NCI-H2107 treated with DMSO at 0.1 percent for 48 hours (cell line): ENCODE measurements around the gene FBXL14.
"Not testable (repeated sequence)": the region's sequence is repeated elsewhere in the genome, so short reads cannot be mapped to it uniquely, and the experiment has no call there.

Experiments
- DNase-seq: peaks from one replicate; lab custom pipeline; 2025; ENCODE audit not compliant: unreplicated experiment; lab: John Stamatoyannopoulos, UW

Gene FBXL14

DNA sequence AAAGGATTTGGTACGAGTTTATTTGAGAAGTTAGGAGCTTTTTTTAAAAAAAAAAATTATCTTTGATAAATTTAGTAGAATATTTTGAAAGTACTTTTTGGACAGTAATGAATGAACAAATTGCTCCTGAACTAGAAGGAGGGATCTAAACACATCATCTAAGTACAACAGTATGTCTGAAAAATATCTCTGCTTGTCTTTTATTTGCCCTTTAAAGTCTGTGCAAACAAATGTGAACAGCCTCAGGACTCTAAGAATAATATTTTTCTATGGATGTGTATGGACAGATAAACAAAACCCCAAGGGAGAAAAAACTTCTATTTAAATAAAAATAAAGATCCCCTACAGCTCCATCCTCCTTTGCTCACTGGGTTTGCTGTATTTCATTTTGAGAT, 19.5 kb downstream of the FBXL14 start:
- no peak for DNase-seq

DNA sequence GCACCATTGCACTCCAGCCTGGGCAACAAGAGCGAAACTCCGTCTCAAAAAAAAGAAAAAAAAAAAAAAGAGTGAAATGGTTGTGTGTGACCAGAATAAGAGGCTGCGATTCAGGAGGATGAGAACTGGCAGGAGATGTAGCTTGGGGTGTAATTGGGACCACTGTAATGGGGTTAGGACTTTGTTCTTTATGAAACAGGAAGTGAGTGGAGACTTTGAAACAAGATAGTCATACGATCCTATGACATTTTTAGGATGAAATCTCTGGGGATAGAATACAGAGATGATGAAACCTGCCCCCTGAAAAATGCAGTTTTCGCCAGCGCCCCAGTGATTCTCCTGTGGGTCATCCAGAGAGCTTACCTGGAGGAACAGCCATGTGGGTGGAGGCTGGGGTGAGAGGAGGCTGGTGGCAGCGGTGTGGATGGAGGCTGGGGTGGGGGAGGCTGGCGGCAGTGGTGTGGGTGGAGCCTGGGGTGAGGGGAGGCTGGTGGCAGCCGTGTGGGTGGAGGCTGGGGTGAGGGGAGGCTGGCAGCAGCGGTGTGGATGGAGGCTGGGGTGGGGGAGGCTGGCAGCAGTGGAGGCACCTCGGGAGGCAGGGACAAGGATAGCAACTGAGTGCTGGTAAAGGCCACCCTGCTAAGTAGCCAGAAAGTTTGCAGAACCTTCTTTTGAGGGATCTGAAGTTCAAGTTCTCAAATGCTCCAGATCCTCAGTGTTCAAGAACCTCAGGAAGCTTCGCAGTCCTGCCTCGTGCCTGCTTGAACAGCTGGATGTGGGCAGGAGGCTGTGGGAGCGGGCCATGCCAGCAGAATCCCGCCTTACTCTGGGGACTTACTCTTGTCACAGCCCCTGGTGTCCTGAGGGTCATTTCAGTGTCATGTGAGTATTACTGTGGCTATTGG, 20.2 kb downstream of the FBXL14 start:
- no peak for DNase-seq

DNA sequence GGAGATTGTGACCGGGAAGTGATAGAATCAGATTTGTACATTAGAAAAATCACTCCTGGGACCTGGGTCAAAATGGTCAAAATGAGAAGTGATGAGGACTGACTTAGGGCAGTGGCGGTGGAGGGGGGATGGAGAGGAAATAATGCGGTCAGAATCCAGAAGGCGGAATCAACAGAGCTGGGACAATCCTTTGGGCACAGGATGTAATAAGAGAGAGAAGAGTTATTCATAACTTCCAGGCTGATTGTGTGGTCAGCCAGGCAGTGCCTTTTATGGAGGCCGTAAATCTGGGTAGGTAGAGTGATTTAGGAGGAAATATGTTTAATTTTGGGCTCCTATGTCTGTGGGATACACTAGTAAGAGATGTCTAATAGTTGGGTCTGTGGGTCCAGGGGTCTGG, 21.6 kb downstream of the FBXL14 start:
- no peak for DNase-seq

DNA sequence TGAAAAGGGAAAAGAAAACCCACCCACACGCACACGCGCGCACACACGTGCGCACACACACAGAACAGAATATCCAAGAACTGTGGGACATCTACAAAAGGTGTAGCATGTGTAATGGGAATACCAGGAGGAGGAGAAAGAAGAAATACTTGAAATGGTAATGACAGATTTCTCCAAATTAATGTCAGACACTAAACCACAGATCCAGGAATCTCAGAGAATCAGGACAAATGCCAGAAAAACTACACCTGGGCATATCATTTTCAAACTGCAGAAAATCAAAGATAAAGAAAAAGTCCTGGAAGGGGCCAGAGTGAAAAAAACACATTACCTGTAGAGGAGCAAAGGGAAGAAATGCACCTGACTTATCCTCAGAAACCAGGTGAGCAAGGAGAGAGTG, 26.5 kb downstream of the FBXL14 start:
- no peak for DNase-seq

DNA sequence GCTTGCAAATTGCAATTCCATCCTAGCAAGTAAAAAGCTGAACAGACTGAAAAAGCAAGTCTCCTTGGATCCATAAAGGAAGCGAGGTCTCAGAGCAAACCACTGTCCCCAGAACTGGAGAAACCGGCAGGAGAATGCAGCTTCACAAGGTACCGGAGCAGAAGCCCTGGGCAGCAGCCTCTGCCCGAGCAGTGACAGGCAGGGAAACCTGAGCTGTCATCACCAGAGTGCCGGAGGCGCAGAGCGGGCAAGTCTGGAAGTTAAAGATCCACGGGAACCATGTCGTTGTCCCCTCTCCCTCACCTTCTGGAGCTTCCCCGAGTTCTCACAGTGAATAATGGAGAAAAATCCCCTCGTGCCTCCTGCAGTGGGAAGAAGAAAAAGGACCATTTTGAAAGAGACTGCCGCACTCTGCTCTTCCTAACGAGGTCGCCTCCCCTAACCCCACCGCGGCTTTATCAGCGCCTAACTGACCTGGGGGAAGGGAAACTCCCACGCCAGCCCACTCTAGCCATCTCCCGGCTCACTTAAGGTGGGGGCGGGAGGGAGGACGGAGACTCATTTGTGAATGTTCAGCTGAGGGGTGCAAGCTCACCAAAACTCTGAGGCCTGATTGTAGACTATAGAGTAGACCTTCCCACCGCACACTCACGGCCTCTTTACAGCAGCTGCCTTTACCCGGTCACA, 27.8 kb downstream of the FBXL14 start:
- no peak for DNase-seq

DNA sequence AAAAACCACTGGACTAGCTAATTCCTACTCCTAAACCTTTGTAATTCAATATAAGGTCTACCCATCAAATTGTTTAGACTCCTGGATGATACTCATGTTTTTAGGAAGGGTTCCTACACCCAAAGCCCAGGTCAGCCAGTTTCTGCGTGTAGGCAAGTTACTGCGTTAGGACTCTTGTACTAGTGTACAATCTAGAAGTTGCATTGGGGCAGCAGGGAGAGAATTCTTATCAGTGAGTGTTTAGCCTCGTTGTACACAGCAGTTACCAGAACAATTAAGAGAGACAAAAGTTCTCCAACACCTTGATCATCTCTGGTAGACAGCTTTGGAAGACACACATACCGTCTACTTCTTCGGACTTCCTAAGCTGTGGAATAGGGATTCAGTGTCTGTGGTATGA, 29.2 kb downstream of the FBXL14 start:
- no peak for DNase-seq

DNA sequence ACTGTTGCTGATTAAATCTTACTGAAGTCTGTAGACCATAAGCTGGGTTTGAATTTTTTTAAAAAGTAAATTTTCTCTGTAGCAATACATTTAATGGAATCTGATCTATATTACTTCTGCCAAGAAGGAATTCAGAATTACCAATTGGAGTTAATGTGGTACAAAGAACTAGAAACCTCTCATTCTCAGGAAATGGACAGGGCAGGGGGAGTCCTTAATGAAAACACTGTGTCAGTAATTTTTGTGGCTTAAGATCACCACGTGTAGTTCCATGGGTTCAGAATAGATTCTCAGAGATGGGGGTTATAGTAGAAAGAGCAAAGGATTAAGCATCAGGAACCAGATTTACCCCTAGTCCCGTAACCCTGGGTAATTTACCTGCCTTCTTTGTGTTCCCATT, 30.3 kb downstream of the FBXL14 start:
- DNase-seq: no peak

DNA sequence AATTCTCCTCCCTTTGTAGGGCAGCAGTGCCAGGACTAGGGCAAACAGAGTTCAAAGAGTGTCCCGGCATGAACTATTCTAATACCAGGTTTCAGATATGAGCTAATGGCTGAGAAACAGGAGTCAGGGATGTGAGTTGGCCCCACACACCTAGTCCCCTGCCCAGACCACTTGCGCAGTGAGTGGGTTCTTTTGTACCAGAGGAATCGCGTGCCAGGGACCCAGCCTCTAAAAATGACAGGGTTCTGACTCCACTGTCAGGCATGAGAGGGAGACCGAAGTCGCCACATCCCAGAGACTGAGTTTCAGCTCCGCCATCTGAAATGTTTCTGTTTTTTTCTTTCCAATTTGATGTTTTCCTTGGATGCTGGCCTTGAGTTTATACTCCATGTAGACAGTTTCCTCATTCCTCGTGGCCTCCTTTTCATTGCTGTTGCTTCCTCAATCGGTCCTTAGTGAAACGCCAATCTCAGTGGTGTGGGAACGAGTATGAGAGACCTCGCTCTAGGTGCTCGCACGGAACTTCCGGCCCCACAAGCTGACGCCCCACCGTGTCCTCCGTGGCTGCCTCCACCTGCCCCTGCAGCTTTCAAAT, 31.5 kb downstream of the FBXL14 start:
- DNase-seq: no peak

DNA sequence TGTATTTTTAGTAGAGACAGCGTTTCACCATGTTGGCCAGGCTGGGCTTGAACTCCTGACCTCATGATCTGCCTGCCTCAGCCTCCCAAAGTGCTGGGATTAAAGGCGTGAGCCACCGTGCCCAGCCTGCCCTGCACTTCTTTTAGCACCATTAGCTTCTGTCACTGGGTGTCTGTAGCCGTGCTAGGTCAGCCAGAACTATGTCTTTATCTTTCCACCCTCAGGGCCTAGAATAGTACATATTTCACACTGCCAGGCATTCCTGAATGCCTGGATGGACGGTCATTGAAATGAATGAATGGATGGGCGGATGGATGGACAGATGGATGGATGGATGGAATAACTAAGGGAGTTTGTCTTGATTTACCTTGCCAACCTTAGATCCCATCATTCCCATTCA, 33.7 kb downstream of the FBXL14 start:
- no peak for DNase-seq

DNA sequence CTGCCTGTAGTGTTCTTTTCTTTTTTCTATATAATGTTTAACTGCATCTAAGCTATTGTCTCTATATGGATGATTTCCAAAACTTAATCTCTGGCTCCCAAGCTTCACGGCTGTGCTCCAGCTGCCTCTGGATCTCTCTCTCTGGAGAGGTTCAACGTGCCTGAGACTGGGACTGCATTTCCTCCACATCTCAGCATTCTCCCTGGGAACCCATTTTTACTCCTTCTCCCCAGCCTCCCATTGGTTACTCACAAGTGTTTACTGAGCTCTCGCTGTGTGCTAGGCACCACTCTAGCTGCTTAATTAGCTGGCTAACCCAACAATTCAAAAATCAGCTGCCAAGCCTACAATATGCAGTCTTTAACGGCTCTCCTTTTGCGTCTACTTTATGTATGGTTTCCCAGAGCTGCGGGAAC, 34.7 kb downstream of the FBXL14 start:
- DNase-seq: peak; percentile 87

DNA sequence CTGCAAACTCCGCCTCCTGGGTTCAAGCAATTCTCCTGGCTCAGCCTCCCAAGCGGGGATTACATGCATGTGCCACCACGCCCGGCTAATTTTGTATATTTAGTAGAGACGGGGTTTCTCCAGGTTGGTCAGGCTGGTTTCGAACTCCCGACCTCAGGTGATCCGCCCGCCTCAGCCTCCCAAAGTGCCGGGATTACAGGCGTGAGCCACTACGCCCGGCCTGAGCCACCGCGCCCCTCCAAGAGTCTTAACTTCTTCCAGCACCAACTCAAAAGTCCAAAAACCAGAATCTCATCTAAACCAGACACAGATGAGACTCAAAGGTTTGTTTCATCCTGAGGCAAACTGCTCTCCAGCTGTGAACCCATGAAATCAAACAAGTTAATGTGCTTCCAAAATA, 36.3 kb downstream of the FBXL14 start:
- DNase-seq: not testable (repeated sequence)

DNA sequence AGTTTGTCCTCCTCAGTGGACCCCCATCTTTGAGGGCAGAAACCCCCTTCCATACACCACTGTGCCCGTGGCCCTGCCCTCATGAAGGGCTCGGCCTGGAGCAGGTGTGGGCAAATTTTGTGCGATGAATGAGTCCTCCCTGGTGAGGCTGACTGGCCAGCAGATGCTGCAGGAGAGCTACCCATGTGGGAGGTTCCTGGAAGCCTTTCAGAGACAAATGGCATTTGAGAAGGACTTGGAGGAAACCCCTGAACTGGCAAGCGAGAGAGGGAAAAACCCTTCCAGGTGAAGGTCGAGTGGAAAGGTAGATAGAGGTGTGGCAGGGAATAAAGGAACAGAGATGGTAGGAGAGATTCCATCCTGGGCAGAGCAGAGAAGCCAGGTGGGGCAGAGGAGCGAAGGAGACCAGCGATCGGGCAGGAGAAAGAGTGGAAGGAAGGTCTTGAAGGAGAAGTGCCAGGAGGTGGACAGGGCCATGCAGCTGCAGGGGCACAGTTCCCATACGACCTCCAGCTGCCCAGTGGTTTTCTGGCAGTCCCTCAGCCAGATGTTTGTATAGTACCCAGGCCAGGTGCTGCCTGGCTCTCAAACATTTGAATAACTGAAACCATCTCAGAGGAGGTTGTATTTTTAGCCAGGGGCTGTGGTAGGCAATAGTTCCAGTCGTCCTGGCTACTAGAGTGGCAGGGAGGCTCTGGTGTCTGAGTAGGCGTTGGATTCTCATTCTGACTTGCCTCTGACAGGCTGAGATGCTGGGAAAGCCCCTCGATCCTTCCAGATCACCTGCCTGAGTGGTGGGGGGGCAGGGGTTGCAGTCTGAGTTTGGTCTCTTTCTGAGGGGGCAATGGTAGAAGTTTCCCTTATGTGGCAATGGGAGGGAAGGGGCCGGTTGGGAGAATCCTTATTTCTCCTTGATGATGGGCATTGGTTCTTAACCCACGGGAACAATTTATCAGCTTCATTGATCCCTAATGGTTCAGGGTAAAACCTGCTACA, 40.1 kb downstream of the FBXL14 start:
- no peak for DNase-seq

DNA sequence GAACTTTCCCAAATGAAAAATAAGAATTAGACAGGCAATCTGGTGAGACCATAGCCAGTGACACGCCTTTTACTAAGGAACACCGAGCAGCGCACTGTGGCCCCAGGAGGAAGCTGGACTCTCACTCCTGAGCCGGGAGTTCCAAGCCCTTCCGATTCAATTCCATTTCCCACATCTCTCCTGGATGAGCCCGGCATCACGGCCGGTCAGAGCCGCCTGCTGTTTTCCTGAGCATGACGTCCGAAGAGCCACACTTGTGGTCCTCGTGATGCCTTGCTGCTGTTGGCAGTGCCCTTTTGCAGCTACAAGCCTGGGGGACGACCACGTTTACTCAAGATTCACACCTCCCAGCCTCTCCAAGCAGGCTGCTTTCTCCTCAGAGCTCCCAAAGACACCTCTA, 40.8 kb downstream of the FBXL14 start:
- DNase-seq: no peak

DNA sequence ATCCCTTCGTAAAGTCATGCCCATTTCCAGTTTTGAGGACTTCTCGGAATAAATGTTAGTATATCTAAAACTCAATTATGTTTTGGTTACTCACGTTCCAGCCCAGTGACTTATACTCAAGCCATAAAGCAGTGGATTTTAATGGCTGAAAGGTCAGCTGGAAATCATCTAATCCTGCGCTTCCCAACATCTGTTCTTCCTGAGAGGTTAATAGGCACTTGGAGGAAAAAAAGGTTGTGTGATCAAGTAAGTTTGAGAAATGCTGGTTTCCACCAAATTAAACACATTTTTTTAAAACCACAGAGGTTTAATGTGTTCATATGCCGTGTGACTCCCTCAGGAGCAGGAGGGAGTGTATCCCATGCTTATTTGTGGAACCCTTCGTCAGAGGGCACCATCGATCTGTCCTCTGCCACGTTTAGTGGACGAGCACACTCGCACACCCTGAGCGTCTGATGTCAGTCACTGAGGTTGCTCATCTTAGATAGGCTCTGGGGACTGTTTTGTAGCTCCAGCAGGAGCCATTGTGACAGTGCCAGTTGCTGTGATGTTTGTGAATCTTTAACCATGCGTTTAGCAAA, 41.4 kb downstream of the FBXL14 start:
- no peak for DNase-seq

DNA sequence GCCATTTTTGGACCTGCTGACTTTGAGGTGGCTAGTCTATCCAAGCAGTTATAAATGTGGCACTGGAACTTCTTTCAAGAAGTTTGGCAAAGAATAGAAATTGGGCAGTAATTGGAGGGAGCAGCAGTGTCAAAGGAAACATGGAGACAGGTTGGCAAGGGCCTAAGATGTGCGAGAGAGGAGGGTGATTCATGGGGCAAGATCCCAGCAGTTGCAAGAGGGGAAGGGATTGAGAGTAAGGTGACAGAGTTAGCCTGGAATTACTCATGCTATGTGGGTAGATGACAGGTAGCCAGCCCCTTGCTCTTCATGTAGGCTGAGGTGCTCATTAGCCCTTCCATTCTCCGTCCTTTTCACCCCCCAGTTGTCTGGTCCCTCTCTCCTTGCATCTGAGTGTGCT, 42.2 kb downstream of the FBXL14 start:
- DNase-seq: no peak

DNA sequence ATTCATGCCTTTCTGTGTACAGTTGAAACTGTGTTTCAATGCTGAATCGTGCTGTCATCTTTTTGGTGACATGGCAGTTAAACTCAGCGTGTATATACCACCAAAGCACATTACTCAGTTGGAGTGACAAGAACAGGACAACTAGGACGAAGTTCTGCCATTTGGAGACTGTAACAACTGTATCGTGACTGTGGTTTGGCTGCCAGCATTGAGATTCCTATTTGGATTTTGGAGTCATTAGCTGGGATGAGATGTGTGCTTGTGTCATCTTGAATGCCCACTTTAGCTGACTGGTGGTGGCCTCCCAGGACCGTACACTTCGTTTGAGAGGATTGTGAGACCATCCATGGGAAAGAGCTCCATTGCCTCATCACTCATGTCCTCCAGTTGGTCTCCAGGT, 42.9 kb downstream of the FBXL14 start:
- no peak for DNase-seq

DNA sequence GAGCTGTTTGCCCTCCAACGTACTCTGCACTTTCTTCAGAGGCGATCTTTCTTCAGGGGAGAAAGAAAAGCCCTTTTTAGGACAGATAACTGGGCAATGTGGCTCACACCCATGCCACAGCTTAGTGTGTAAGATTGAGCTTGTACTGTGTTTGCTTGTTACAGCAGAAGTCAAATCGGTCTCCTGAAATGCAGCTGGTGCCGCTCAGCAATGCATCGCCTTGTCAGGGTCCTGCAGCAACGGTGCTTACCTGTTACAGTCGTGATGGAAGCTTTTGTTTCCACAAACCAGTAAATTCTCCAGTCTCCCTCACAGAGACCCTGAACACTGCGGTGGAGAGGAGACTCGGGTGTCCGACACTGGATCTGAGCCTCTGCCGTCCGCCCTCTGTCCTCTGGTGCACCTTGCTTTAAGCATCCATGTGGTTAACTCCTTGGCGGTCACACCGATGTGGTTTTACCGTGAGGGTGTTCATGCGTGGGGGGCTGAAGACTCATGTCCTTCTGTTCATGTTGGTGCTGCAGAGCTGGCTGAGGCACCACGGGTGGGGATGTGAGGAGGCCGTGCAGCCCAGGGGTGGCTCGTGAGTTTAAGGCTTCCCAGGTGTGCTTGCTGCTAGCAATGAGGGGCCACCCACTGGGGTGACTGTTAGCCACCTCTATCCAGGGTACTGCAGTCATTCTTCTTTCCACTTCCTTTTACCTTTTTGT, 47.3 kb downstream of the FBXL14 start:
- DNase-seq: no peak

DNA sequence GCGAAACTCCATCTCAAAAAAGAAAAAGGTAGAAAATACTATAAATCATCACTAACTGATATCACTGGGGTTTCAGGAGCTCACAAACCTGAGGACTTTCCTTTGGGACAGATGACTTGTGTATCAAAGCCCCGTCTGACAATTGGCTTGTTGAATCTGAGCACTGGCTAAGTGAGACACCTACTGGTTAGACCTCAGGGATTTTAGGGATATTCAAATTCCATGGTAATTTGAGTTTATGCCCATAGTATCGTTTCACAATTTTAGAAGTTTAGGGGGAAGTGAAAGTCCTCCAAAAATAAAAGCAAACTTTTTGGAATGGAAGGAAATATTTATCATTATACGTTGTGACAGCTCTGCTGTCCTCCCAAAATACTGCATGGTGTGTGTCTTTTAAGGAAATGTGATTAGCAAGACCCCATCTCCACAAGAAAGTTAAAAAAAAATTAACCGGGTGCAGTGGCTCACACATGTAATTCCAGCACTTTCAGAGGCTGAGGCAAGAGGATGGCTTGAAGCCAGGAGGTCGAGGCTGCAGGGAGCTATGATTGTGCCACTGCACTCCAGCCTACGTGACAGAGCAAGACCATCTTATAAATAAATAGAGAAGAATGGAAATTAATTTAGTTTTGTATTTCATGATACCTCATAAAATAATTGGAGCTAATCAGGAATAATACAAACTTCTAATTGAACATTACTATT, 49.2 kb downstream of the FBXL14 start:
- DNase-seq: no peak

DNA sequence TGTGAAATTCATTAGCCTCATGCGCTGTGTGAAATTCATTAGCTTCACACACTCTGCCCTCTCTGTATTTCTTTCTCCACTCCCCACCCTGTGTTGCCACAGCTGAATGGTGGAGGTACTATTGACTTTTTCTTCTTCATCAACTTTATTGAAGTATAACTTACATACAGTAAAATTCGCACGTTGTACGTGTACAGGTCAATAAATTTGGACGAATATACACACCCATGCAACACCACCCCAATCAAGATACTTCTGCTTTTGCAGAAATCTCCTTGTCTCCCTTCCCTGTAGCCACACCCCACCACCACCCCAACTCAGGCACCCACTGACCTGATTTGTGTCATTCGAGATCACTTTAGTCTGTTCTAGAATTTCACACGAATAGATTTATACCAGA, 51.8 kb downstream of the FBXL14 start:
- DNase-seq: no peak
